ENCODE results near the gene GRB14.

DNA sequence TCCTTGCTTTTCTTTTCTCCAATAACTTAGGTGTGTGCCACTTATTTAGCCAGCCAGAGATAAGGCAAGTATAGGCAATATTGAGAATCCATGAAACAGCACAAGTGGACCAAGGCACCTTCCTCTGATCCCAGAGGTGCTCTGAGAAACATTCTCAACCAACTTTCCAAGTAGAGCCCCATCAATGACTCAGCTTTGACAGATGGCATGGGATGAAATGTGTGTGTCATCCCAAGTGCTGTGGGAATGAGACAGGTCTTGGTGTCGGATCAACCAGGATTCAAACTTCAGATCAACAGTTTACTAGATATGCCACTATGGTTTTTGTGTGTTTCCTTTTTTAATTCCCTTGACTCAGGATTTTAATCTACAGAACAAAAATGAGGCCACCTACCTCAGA lies 164.0 kb downstream of the GRB14 start:
- TF ChIP-seq, protein P1, sequence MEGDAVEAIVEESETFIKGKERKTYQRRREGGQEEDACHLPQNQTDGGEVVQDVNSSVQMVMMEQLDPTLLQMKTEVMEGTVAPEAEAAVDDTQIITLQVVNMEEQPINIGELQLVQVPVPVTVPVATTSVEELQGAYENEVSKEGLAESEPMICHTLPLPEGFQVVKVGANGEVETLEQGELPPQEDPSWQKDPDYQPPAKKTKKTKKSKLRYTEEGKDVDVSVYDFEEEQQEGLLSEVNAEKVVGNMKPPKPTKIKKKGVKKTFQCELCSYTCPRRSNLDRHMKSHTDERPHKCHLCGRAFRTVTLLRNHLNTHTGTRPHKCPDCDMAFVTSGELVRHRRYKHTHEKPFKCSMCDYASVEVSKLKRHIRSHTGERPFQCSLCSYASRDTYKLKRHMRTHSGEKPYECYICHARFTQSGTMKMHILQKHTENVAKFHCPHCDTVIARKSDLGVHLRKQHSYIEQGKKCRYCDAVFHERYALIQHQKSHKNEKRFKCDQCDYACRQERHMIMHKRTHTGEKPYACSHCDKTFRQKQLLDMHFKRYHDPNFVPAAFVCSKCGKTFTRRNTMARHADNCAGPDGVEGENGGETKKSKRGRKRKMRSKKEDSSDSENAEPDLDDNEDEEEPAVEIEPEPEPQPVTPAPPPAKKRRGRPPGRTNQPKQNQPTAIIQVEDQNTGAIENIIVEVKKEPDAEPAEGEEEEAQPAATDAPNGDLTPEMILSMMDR (IDR thresholded peaks at IDR 0.05 in 4 of 5, conservative IDR thresholded peaks at IDR 0.05 in 1 of 5) = no peak
- TF ChIP-seq POLR2A (IDR thresholded peaks at IDR 0.05) = no peak
